Endometrium (tissue), 2 donors: ENCODE results near the gene SEMA3C.

ENCODE experiments used
- FAIRE-seq: peaks from 2 replicates; lab custom pipeline; 2012; peaks lifted over from hg19 to GRCh38; lab: Jason Lieb, UNC
- donor health status: control.
- donor health status: control.

SEMA3C gene

GRCh38 chr7:80775897-80776296 lies 143.0 kb downstream of the SEMA3C start:
- no peak for FAIRE-seq

GRCh38 chr7:80775482-80775881 lies 143.4 kb downstream of the SEMA3C start:
- peak; percentile 94 for FAIRE-seq

- FAIRE-seq = no peak
Observed at GRCh38 chr7:80774843-80775242, 144.0 kb downstream of the SEMA3C start.

- FAIRE-seq = peak; percentile 90
Observed at GRCh38 chr7:80773787-80774508, 144.9 kb downstream of the SEMA3C start.

DNA sequence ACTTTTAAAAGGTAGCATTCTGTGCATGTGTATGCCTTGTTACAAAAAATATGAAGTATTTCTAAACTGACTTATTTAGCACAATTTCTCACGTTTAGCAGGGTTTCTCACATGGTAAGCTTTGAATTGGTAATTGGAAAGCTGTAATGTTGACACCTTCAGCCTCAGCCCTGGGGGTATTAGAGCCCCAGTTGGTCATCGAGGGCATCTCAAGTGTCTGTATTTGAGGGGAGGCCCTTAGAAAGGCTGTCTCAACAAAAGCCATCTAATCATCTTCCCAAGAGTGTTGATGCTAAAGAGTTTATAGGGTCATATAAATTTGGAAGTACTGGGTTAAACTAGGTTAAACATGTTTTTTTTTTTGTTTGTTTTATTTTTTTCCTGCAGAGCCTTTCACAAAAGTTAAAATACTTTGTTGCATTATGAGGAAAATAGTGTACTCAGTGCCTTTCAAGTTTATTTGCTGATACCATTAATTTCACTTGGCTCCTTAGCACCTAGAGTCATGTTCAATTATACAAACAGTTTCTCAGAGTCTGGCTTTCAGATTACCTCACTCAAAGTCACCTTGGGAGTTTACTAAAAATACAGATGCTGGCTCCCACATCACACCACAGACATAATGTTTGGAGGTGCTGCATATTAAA lies 146.4 kb downstream of the SEMA3C start:
- FAIRE-seq = peak; percentile 89

GRCh38 chr7:80771523-80771922 lies 147.3 kb downstream of the SEMA3C start:
- no peak for FAIRE-seq

GRCh38 chr7:80770675-80771081 lies 148.2 kb downstream of the SEMA3C start:
- no peak for FAIRE-seq

DNA sequence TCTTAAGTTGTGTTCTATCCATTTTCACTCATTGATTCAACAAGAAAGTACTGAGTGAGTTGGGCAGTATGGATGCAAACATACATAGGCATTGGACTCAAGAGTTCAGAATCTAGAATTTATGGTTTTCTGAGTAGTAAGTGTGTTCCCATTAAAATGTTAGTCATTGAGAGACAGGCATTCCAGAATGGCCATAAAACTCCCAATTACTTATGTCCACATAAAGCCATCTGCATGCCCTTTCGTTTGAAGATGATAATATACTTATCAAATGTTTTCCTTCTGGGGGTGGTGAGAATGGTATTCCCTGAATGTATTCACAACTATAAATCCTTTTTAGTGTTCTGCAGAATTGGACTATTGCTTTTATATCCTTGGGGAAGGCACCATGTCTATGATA lies 148.8 kb downstream of the SEMA3C start:
- FAIRE-seq = no peak

DNA sequence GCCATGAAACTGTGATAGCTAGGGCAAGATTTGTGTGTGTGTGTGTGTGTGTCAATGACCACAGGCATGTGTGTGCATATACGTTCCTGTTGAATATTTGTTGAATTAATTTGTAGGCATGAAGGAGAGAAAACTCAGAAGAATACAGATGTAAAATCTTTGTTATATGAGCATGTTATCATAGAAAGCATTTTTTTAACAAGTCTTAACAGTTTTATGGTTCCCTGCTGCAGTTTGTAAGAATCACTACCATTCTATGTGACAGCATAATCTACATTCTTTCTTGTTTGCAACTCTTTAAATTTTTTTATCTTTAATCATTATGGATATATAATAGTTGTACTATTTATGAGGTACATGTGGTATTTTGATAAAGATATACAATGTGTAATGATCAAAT lies 150.1 kb downstream of the SEMA3C start:
- FAIRE-seq = peak; percentile 54

GRCh38 chr7:80767654-80768053 lies 151.2 kb downstream of the SEMA3C start:
- peak; percentile 99 for FAIRE-seq

GRCh38 chr7:80766724-80767123 lies 152.1 kb downstream of the SEMA3C start:
- FAIRE-seq = no peak

- no peak for FAIRE-seq
Observed at GRCh38 chr7:80764132-80764531, 154.7 kb downstream of the SEMA3C start.

GRCh38 chr7:80763704-80764103 lies 155.1 kb downstream of the SEMA3C start:
- FAIRE-seq = peak; percentile 35

GRCh38 chr7:80763289-80763688 lies 155.6 kb downstream of the SEMA3C start:
- no peak for FAIRE-seq

- peak; percentile 83 for FAIRE-seq
Observed at GRCh38 chr7:80760292-80760691, 158.6 kb downstream of the SEMA3C start.

GRCh38 chr7:80752954-80753690 lies 165.7 kb downstream of the SEMA3C start:
- FAIRE-seq = no peak

- FAIRE-seq = no peak
Observed at GRCh38 chr7:80749270-80749669, 169.6 kb downstream of the SEMA3C start.

DNA sequence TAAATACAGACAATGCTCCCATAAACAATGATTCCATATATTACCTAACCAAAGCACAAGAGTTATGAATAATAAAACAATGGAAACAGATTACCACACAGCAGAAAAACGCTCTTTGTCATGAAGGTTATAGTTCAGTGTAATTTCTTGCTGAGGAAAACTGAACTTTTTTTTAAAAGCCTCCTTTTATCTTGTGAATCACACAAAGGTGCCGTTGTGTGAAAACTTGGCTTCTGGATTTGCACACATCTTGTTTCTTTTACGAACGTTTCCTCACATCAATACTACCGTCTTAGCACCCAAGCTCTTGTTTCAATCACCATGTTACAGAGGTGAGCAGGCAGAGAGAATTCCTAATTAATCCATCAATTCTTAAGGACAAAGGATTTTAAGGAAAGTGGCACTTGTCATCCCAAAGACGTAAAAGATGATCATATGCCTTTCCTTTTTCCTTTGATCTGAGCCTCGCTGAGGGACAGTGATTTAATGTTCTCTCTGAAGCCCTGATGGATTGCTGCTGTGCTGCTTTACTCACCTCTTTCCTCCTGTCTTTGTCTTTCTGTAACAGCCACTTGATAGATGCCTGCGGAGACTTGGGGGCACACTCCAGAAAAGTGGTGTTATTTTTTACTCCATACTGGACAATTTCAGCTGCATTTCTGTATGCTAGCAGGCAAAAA lies 170.3 kb downstream of the SEMA3C start:
- no peak for FAIRE-seq

- FAIRE-seq = no peak
Observed at GRCh38 chr7:80740778-80741545, 177.9 kb downstream of the SEMA3C start.

DNA sequence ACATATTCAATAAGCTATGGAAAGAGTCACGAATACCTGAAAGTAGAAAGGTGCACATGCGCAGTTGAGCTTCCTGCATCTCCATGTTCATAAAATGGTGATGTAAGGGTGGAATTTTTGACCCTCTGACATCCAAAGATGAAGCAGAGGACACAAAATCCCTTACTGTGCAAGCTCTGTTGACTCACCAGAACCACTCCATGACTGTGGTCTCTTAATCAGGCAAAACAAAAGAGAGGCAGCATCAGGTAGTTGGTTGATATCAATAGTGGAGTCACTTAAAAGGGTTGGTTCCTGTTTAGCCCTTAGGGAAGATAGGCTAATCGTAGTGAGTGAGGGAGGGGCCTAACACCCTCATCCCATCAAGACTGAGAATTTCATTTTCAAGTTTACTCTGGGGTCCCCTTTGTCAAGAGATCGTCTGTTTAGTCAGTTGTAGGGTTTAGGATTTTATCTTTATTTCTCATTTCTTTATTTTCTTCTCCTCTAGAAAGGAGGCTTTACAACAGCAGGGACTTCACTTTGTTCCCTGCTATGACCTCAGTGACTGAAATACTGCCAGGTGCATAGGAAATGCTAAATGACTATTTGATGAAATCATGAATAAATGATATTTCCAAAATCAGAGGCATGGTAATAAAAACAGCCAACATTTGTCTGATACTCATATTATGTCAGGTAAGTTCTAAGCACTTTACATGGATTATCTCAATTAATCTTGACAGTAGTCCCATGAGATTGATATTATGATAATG lies 182.3 kb downstream of the SEMA3C start:
- no peak for FAIRE-seq

DNA sequence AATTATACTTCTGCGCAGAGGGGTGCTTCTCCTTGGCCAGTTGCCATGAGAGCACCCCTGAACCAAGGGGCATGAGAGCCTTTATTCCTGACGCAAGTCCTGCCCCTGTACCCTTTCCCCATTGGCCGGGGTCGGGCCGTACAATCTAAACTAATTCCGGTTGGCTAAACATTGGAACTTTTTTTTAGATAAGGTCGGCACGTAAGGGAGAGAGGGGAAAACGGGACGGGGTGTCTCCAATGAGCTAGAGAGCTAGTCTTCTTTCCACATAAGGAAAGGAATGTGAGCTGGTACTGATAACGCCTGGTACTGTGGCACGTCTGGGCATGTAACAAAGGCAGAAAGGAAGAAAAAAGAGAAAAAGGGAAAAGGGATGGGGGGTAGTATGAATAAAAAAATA lies 183.5 kb downstream of the SEMA3C start:
- no peak for FAIRE-seq
